HG03039 (cell line): Measurements from ENCODE around the gene NAXD.
A peak's percentile ranks its signal among the peaks of the same experiment; 100 is the strongest.
"Not testable (repeated sequence)": the region's sequence is repeated elsewhere in the genome, so short reads cannot be mapped to it uniquely, and the experiment has no call there.

Experiments
- ATAC-seq: cut with Tn5 transposase; IDR thresholded peaks from one replicate; pipeline ENCODE4 v1.9.1; 2021; ENCODE audit warnings: mild to moderate bottlenecking, moderate library complexity; ENCODE audit not compliant: unreplicated experiment

Gene NAXD

DNA sequence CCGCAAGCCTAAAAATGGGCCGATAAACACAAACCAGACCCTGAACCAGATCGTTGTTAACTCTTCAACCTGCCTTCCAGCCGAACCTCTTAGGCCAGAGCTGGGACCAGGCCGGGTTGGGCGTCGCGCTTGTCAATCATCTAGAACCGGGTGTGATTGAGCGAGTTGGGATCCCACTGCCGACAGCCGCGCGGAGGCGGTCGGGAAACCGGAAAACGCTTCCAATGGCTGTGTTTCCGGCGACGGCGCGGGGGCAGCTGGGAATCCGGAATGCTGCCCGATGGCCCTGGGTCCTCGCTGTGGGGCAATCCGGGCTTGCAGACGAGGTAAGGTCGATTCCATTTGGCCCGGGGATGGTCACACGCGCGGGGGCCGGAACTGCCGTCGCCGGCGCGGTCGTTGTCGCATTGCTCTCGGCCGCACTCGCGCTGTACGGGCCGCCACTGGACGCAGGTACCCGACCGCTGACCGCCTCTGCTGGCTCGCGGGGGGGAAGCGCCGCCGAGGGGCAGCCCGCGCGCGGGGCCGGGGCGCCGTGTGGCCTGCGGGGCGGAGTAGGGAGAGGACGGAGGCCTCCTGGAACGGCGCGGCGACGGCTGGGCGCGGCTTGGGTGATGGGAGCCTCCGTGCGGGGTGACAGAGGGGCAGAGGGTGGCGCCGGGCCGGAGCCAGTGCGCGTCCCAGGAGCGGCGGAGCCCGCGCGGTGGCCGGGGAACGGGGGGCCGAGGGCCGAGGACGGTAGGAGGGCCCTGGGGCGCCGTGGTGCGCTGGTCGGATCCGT is at the start of gene NAXD:
Gene NAXD (plus strand): TSS at position 224 of the 781 bp plus-strand sequence. CDS start 57 bp downstream, at position 281.
- ATAC-seq: peak; percentile 82

DNA sequence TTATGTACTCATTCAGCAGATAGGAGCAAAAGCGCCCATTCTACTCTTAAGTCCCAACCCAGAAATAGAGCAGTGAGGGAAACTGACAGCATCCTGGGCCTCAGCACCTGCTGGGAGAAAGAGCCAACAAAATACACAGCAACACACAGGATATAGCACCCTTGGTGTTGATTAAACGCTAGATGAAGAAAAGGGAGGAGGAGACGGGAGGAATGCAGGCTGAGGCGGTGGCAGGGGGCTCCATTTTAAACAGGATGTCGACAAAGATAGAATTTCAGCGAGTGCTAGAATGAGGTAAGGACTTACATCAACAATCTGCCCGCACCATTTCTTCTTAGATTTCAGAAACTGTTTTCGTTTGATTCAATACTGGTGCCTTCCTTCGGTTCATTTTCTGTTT is 49.2 kb upstream of the NAXD start:
- ATAC-seq: no peak

DNA sequence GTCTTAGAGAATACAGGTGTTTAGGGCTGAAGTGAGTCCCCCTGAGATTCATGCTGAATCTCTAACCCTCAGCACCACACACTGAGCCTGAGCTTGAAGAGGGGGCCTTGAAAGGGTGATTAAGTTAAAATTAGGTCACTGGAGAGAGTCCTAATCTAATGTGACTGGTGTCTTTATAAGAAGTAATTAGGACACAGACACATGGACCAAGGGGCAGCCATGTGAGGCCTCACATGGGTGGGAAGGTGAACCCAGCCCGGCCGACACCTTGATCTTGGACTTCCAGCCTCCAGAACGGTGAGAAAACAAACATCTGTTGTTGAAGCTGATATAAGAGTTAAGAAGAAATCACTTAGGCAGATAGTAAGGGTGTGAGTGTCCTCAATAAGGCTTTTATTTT is 46.7 kb upstream of the NAXD start:
- ATAC-seq: no peak

DNA sequence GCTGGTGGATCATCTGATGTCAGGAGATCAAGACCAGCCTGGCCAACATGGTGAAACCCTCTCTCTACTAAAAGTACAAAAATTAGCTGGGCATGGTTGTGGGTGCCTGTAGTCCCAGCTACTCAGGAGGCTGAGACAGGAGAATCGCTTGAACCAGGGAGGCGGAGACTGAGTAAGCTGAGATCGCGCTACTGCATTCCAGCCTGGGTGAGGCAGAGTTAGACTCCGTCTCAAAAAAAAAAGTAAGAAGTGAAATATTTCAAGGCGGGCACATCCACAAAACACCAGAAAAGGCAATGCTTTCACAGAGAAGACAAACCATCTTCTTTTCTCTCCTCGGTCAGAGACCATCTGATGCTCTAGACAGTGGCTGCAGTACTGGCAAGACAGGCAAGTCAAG is 45.4 kb upstream of the NAXD start:
- ATAC-seq: not testable (repeated sequence)

DNA sequence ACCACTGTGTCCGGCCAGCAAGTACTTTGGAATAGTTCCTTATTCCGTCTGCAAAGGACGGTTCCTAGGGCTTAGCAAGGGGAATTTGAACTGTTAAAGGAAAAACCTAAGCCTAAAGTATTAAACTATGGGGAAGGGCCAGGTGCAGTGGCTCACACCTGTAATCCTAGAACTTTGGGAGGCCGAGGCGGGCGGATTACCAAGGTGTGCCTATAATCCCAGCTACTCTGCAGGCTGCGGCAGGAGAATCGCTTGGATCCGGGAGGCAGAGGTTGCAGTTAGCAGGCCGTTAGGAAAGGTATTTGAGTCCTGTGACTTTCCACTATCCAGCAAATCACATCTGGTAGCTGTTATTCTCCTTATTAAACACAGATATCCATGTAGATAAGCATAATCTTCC is 44.5 kb upstream of the NAXD start:
- no peak for ATAC-seq

DNA sequence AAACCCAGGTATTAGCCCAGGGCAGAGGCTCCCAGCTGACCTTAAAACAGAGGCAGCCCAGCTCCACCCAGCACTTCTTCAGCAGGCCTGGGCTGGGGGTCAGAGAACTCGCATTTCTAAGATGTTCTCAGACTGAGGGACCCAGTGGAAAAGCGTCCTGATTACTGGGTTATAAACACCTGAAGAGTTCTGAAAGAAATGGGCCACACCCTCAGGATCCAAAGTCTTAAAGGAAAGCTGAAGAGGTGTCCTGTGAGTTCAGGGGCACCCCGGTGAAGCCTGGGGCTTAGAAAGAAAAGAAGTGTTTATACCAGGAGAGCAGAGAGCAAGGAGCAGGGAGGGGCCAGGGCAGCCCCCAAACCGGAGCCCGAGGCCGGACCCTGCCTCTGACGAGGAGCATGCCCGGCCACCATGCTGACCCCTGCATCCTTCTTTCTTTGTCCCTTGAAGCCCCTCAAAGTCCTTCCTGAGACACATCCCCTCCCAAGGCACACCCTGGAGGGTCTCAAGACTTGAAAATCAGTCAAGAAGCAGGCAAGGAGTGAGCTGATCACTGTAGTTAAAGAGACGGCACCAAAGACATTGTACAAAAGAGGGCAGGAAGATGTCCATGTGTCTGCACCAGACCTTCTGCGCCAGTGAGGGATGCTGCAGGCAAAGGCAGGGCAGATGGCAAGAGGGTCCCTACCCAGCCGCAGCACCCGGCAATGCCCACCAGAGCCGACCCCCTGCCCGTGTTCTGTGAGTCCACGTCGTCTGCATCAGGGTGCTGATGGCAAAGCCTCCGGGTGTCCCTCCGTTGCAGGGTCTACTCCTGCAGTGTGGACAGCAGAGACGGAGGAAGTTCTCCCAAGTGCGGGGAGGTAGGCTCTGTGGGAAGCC is 43.2 kb upstream of the NAXD start:
- no peak for ATAC-seq

DNA sequence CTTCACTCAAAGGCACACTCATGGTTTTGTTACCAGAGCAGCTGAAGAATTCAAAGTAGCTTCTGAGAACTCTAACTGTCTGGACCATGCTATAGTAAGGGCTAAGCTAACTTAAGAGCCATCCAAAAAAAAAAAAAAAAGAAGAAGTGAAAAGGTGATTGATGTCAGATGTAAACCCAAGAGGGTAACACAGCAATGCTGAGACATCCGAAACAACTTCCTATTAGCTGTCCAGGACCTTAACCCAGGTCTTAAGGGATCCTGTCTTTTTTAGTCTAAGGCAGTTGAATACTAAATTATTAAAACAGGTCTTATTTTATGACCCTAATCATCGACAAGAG is 42.6 kb upstream of the NAXD start:
- no peak for ATAC-seq

DNA sequence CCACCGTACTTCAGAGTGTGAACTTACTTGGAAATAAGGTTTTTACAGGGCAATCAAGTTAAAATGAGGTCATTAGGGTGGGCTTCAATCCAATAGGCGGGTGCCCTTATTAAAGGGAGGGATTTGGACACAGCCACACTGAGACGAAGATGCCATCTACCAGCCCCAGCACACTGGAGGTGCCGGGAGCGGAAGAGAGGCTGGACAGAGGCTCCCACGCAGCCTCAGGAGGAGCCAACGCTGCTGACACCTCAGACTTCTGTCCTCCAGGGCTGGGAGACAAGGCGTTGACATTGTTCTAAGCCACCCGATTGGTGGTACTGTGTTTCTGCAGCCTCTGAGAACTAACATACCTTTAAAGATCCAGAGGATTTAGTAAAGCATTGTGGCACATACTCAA is 41.2 kb upstream of the NAXD start:
- ATAC-seq: no peak

DNA sequence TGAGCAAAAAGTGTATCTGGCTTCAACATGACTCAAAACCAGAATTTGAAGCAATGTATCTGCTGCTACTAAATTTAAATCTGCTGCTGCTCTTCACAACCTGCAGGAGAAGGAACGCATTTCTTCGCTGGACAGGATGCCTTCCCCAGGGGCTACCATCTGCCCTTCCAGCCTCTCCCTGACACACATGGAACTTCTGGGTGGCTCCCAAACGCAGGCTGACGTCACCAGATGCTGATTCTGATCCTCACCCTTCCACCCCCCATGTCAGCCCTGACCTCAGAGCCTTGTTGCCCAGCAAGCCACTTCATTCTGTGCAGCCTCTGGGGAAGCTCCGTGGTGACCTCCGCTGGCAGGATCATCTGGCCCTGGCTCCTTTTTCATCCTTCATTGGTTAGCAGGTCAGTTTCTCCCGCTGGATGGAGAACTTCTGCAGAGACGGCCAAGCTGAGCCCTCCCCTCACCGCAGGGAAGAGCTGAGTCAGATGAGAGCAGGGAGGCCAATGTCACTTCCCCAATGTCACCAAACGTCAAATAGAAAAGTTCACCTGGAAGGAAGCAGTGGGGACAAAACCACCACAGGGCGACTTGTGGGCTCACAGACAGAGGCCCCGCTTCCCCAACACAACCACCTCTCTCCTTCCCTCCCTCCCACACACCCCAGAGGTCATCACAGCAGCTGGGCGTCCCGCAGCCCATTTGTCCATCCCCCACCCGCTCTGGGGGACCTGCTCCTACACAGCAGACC is 39.8 kb upstream of the NAXD start:
- ATAC-seq: peak; percentile 76

DNA sequence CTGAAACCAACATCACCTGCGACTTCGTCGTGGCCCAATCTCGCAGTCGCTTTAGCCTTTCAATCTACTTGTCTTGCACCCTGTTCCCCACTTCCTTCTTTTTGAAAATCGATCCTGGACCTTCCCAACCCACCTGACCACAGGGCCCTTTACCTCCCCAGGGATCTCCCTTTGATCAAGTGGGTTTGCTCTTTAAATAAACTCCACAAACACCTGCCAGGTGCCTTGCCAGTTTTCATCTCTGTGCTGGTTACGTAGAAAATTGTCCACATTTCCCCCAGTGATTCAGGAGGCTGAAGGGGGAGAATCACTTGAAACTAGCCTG is 39.3 kb upstream of the NAXD start:
- ATAC-seq: no peak

DNA sequence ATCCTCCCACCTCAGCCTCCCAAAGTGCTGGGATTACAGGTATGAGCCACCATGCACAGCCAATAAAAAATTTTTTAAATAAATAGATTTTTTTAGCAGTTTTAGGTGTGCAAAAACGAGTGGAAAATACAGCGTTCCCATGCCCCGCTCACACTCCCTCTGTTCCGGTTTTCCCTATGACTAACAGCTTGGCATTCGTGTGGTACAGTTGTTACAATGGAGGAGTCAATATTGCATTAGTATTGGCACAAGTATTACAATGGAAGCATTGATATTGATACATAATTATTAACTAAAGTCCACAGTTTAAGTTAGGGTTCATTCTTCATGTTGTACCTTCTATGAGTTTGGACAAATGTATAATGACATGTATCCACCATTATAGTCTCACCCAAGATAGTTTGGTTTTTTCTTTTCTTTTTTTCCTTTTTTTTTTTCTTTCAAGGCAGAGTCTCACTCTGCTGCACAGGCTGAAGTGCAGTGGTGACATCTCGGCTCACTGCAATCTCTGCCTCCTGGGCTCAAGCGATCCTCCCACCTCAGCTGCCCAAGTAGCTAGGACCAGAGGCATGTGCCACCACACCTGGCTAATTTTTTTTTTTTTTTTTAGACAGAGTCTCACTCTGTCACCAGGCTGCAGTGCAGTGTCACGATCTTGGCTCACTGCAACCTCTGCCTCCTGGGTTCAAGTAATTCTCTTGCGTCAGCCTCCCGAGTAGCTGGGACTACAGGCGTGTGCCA is 38.4 kb upstream of the NAXD start:
- ATAC-seq: no peak

DNA sequence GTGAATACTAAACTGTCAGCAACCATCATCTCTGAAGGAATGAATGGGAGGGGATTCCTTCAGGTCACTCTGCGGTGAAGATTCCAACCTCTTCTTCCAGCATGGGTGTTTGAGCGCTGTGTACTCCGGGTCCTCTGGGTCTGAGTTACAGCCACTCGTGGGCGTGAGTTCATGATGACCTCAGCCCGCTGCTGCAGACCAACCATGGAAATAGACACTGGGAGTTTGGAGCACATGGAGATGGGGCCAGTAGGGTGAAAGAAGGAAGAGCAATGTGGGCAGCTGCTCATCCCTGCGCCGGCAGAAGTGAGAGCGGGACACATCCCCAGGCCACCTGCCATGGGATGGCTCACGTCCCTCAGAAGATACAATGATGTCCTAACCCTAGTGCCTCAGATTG is 37.0 kb upstream of the NAXD start:
- no peak for ATAC-seq

DNA sequence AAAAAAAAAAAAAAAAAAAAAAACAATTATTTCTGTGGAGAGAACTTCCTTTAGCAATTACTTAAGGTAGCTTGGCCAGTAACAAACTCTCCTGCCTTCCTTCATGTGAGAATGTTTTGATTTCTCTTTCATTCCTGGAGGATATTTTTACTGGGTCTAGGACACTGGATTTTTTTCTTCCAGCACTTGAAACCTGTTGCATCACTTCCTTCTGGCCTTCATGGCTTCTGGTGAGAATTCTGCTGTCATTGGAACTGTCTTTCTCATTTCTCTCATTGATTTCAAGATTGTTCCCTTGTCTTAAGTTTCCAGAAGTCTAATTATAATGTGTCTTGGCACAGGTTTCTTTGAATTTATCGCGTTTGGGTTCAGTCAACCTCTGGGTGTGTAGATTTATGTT is 34.5 kb upstream of the NAXD start:
- ATAC-seq: no peak

DNA sequence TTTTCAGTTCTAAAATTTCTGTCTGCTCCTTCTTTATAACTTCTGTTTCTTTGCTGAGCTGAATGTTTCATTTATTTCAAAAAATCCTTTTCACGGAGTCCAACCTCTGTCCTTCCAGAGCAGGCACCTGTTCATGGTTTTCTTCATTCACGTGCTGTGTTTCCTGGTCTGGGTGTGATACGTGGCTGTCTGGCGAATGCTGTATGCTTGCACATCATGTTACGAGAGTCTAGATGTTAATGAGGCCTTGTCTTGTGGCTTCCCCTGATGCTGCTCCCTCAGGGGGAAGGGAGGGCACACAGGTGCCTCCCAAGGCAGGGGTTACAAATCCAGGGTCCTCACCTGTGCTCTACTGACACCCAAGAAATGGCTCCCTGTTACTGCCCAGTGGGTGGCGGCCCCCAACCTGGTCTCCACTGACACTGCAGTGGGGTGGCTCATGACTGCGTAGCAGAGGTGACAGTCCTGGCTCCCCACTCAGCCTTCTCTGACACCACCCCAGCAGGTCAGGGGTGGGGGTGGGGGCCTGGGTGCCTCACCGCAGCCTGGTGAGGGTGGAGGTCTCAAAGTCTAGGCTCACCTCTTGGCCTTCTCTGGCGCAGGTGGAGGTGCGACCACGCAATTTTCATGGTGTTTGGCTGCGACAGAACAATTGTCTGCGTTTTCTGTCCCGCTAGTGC is 33.7 kb upstream of the NAXD start:
- ATAC-seq: no peak

DNA sequence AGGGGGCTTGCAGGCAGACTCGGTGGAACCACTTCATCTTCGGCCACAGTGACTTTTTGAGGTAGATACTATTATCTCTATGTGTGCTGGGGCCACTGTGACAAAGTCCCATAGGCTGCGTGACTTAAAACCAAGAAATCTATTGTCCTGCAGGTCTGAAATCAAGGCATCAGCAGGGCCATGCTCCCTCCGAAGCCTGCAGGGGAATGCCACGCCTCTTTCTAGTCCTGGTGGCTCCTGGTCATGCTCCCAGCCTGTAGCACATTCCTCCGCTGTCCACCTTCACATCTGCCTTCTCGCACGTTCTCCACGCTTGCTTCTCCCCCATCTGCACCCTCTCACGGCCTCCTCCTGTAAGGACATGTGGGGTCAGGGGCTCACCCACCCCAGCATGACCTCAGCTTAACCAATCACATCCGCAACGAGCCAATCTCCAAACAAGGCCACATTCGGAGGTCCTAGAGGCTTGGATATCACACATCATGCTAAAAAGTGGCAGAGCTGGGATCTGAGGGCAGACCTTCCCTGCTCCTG is 32.9 kb upstream of the NAXD start:
- ATAC-seq: no peak

DNA sequence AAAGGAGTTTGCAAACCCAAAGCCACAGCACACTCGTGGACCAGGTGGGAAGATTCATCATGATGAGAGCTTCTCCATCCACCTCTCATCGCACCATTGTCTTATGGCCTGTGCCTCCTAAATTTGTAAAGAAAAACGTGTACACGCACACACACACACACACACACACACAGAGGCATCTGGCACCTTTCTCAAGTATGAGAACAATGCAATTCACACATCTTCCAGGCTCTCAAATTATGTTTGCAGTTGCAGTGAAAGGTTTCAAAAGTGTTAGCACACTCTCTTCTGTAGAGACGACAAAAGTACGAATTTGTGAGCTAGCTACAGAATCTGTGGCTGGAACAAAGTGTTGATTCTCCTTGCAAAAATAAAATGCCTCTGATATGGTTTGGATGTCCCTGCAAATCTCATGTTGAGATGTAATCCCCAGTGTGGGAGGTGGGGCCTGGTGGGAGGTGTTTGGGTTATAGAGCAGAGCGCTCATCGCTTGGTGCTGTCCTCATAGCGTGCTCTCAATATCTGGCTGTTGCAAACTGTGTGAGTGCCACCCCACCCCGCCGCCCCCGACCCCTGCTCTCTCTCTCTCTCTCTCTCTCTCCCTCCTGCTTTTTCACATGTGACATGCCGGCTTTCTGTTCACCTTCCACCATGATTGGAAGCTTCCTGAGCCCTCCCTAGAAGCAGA is 32.0 kb upstream of the NAXD start:
- no peak for ATAC-seq

DNA sequence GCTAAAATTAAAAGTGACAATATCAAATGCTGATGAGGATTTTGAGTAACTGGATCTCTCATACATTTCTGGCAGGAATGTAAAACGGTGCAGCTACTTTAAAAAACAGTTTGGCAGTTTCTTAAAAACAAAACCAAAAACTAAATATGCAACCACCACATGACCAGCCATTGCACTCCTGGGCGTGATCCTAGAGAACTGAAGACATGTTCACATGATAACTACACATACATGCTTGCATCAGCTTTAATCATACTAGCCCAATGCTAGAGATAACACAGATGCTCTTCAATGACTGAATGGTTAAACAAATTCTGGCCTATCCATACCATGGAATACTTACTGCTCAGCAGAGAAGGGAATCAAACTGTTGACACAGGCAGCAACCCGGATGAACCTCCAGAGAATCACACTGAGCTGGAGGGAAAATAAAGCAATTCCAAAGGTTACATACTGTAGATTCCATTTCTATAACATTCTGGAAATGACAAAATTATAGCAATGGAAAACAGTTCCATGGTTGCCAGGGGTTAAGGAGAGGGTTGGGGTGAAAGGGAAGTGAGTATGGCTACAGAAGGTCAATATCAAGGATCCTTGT is 25.5 kb upstream of the NAXD start:
- ATAC-seq: no peak

DNA sequence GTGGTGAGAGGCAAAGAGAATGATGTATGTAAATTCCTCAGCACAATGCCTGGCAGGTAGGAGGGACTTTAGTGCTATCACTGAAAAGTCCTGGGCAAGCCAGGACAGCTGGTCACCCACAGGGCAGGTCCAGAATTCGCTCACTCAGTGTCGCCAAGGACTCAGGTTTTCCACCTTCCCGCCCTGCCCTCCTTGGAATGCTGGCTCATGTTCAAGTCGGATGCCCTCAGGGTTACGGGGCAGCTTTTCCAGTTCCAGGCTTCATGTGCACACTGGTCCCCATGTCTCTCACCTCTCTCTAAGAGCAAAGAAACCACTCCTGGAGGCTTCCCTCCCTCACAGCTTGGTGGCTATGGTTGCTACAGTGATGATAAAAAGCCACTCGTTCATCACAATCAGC is 24.8 kb upstream of the NAXD start:
- ATAC-seq: no peak

DNA sequence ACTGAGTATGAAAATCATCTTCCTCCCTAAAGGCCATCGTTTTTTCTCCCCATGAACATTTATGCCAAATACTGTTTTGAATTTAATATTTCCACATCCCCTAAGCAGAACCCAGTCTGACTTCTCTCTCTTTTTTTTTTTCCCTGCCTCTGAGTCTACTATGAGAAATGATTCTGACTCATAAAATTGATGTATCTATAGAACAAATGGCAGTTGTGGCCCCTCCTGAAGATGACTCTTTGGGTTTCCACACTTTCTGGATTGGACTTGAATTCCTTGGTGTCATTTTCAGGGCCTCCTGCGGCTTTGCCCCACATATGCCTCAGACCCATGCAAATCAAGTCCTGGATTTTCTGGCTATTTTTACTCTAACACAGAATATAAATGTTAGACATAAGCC is 22.7 kb upstream of the NAXD start:
- ATAC-seq: no peak
